Cardiac fibroblast (primary cell): ENCODE measurements around the gene AGTRAP.

ENCODE experiments used
- DNase-seq, 2 donors: peaks; one replicate each; pipeline versions ENCODE4 v3.0.0 to v3.0.0-alpha.2; 2010; ENCODE audit warnings: low read depth in 2 of 2
- H3K4me3 ChIP-seq, 2 donors: replicated peaks in 1 of 2; 1 replicate in 1 of 2; 2 replicates in 1 of 2; pipeline ENCODE4 v1.5.1; 2011; ENCODE audit warnings: low read depth in 2 of 2, low read length in 2 of 2, mild to moderate bottlenecking in 2 of 2, moderate library complexity in 1 of 2
- CTCF ChIP-seq: IDR thresholded peaks from one replicate; pipeline ENCODE4 v1.5.1; 2011; ENCODE audit warnings: low read depth, mild to moderate bottlenecking, low read length, inconsistent platforms

AGTRAP gene

GRCh38 chr1:11714831-11715575, 20.9 kb upstream of the AGTRAP start:
- no peak for TF ChIP-seq CTCF
- no peak for DNase-seq
- H3K4me3 ChIP-seq = no peak overlapping the region

- peak overlapping the region; percentile 13 to 30 for H3K4me3 ChIP-seq
- TF ChIP-seq CTCF = peak; percentile 97
- DNase-seq = peak; percentile 74 to 77
Observed at GRCh38 chr1:11719313-11720032, 16.5 kb upstream of the AGTRAP start.

GRCh38 chr1:11720033-11720376, 15.9 kb upstream of the AGTRAP start:
- no peak for TF ChIP-seq CTCF
- H3K4me3 ChIP-seq = no peak overlapping the region
- DNase-seq = no peak

GRCh38 chr1:11720525-11720924, 15.4 kb upstream of the AGTRAP start:
- no peak for DNase-seq
- no peak for TF ChIP-seq CTCF
- H3K4me3 ChIP-seq = no peak overlapping the region

- no peak for DNase-seq
- no peak overlapping the region for H3K4me3 ChIP-seq
- TF ChIP-seq CTCF = no peak
Observed at GRCh38 chr1:11721311-11721710, 14.6 kb upstream of the AGTRAP start.

GRCh38 chr1:11722538-11722937, 13.4 kb upstream of the AGTRAP start:
- no peak for DNase-seq
- TF ChIP-seq CTCF = no peak
- H3K4me3 ChIP-seq = no peak overlapping the region
